PC-9 (cell line): ENCODE data around the gene UBE2E2. TPM values are rescaled to one million over a fixed set of nuclear protein-coding genes. Genes with fewer than 3 reads are reported as not detected.

Source experiments
- BruUV-seq: library from RNA; stranded (reverse); fragments of 400-500 nt; replicated peaks from 2 replicates; lab custom pipeline; 2021; lab: Mats Ljungman, UMichigan
- CTCF ChIA-PET: fragments of 300-600 bp; sonication (Branson Sonifier 250); formaldehyde crosslinking; loops from one replicate; lab custom pipeline; 2022; ENCODE audit warnings: antibody characterized with exemption; lab: Charles Lee
- POLR2A ChIA-PET: fragments of 300-600 bp; sonication (Branson Sonifier 250); formaldehyde crosslinking; loops from one replicate; lab custom pipeline; 2022; ENCODE audit warnings: antibody characterized with exemption; ENCODE audit not compliant: unreplicated experiment; lab: Charles Lee
- DNase-seq, 2 experiments: peaks; one replicate each; pipeline versions ENCODE4 v3.0.0 to v3.0.0-alpha.2; 2015 to 2022; ENCODE audit warnings: mixed read lengths in 1 of 2
- H2AFZ ChIP-seq: fragments of 200-600 bp; sonication (generic); 2 replicates; pipeline ENCODE4 v1.8.1; 2017; ENCODE audit warnings: antibody characterized with exemption
- H3F3A ChIP-seq: fragments of 200-600 bp; sonication (generic); 2 replicates; pipeline ENCODE4 v1.8.1; 2017; ENCODE audit warnings: antibody characterized with exemption, mild to moderate bottlenecking, low read depth; ENCODE audit not compliant: insufficient read depth
- H3K27ac ChIP-seq: fragments of 200-600 bp; sonication (generic); 2 replicates; pipeline ENCODE4 v1.6.1; 2016; ENCODE audit warnings: mixed run types
- H3K27me3 ChIP-seq: fragments of 200-600 bp; sonication (generic); 2 replicates; pipeline ENCODE4 v1.6.1; 2016; ENCODE audit warnings: low read depth, mixed run types; ENCODE audit not compliant: insufficient read depth
- H3K36me3 ChIP-seq: fragments of 200-600 bp; sonication (generic); 2 replicates; pipeline ENCODE4 v1.6.1; 2016; ENCODE audit warnings: low read depth, mixed run types
- H3K4me1 ChIP-seq: fragments of 200-600 bp; sonication (generic); replicated peaks from 2 replicates; pipeline ENCODE4 v1.6.1; 2016; ENCODE audit warnings: mixed run types; ENCODE audit not compliant: insufficient read depth
- H3K4me2 ChIP-seq: fragments of 200-600 bp; sonication (generic); 2 replicates; pipeline ENCODE4 v1.6.1; 2017; ENCODE audit warnings: mixed run types
- H3K4me3 ChIP-seq: fragments of 200-600 bp; sonication (generic); 2 replicates; pipeline ENCODE4 v1.6.1; 2016; ENCODE audit warnings: mixed run types
- H3K79me2 ChIP-seq: fragments of 200-600 bp; sonication (generic); 2 replicates; pipeline ENCODE4 v1.6.1; 2017; ENCODE audit warnings: low read depth, mixed run types
- H3K9me2 ChIP-seq: fragments of 200-600 bp; sonication (generic); 2 replicates; pipeline ENCODE4 v1.8.1; 2017; ENCODE audit warnings: mild to moderate bottlenecking; ENCODE audit not compliant: insufficient read depth
- H3K9me3 ChIP-seq: fragments of 200-600 bp; sonication (generic); 2 replicates; pipeline ENCODE4 v1.8.1; 2016; ENCODE audit warnings: low read depth; ENCODE audit not compliant: insufficient read depth
- H4K20me1 ChIP-seq: fragments of 200-600 bp; sonication (generic); 2 replicates; pipeline ENCODE4 v1.8.1; 2017; ENCODE audit not compliant: insufficient read depth
- EZH2 ChIP-seq: fragments of 200-600 bp; sonication (generic); IDR thresholded peaks from 2 replicates; pipeline ENCODE4 v1.8.0; 2017; ENCODE audit warnings: antibody characterized with exemption, low read depth
- intact Hi-C: fragments of 100-400 bp; cut with micrococcal nuclease; formaldehyde crosslinking; loops from one replicate; pipeline ENCODE4 v1.10.0; 2022; ENCODE audit not compliant: unreplicated experiment
- total RNA-seq: library from RNA; stranded (reverse); gene quantifications from 2 replicates; pipeline ENCODE4 v1.2.3, GENCODE V29; 2021
- TF ChIP-seq, protein P1 (sequence below): fragments of 200-600 bp; sonication (generic); conservative IDR thresholded peaks from 2 replicates; pipeline ENCODE4 v1.6.1; 2017; ENCODE audit warnings: mixed run types, antibody characterized with exemption, mild to moderate bottlenecking, moderate library complexity

Gene UBE2E2
- total RNA-seq, 1 experiment from 2014 or later, result 48.7 TPM

DNA sequence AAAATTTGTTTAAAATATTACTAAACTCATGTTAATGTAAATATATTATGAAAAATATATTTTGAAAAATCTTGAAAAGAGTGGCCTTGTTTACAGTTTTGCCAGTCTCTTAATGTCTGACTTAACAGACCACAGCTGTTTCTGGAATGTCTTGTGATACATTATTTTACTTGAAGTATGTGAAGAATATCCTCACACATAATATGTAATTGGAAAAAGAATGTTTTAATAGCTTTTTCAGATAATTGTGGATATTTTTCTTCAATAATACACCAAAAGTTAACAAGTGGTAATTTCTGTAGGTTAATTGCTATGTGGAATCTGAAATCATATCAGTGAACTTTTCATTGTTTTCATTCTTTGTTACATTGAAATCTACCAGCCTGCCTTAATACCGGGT is 101.3 kb downstream of the UBE2E2 start:
- POLR2A ChIA-PET, result no interaction called here
- H4K20me1 ChIP-seq, result 0 out of 2 replicates have a peak, but pooled peaks cover 6% of the 10 kb centered on the region
- no TSS peak for BruUV-seq

DNA sequence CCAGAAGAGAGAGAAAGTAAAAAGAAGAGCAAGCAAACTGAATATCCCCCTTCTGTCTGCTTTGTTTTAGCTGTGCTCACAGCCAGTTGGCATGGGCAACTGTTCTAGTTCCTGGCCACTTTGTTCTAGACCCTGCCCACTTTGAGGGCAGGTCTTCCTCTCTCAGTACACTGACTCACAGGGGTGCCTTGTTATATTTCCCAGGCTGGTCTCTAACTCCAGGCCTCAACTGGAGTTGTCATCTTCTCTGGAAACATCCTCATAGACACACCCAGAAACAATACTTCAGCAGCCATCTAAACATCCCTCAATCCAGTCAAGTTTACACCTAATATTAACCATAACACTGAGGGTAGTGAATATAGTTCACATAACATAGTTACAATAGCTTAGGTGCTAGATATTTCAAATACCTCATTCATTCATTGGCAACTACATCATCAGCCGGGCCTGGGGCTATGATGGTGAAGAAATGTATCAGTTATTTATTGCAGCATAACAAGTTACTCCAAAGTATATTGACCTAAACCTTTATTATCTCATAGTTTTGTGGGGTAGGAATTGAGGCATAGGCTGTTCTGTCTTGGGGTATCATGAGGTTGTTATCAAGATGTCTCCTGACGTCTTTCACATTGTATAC is 106.0 kb downstream of the UBE2E2 start:
- POLR2A ChIA-PET, result interaction anchor here (0.5 kb wide), 1 partner anchor 26 kb away, joined by 4 read pairs; no protein-coding TSS in a partner anchor

More for the DNA sequence above, 101.3 kb downstream of the UBE2E2 start:
- Histone ChIP-seq H3K9me2 (no peaks in the 10 kb centered on the region), H3K4me1 (no peaks in the 10 kb centered on the region), H3F3A (no peaks in the 10 kb centered on the region), H3K27ac (no peak overlapping the region), H3K27me3 (no peaks in the 10 kb centered on the region), H3K4me3 (no peak overlapping the region), H3K4me2 (no peak overlapping the region), H3K79me2 (peaks cover 7% of the 10 kb centered on the region), H3K9me3 (no peaks in the 10 kb centered on the region), H3K36me3 (no peaks in the 10 kb centered on the region), H2AFZ (no peak overlapping the region)
- no peak for DNase-seq
- CTCF ChIA-PET, result no interaction called here
- TF ChIP-seq, protein P1, sequence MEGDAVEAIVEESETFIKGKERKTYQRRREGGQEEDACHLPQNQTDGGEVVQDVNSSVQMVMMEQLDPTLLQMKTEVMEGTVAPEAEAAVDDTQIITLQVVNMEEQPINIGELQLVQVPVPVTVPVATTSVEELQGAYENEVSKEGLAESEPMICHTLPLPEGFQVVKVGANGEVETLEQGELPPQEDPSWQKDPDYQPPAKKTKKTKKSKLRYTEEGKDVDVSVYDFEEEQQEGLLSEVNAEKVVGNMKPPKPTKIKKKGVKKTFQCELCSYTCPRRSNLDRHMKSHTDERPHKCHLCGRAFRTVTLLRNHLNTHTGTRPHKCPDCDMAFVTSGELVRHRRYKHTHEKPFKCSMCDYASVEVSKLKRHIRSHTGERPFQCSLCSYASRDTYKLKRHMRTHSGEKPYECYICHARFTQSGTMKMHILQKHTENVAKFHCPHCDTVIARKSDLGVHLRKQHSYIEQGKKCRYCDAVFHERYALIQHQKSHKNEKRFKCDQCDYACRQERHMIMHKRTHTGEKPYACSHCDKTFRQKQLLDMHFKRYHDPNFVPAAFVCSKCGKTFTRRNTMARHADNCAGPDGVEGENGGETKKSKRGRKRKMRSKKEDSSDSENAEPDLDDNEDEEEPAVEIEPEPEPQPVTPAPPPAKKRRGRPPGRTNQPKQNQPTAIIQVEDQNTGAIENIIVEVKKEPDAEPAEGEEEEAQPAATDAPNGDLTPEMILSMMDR, result no peak
- no peak for TF ChIP-seq EZH2
- intact Hi-C loops, result no loop called here

DNA sequence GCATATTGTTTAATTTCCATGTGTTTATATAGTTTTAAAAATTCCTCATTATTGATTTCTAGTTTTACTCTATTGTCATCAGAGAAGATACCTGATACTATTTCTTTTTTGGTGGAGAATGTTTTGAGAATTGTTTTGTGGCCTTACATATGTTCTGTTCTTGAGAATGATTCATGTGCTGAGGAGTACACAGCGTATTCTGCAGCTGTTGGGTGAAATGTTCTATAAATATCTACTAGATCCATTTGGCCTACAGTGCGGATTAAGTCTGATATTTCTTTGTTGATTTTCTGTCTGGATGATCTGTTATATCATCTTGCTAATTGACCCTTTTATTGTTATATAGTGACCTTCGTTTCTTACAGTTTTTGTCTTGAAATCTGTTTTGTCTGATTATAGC is 109.7 kb downstream of the UBE2E2 start:
- Histone ChIP-seq H4K20me1 (0 out of 2 replicates have a peak, but pooled peaks cover 6% of the 10 kb centered on the region), H3K4me2 (no peak overlapping the region), H3K4me3 (no peak overlapping the region), H3K9me2 (no peaks in the 10 kb centered on the region), H3K27ac (no peak overlapping the region), H3K4me1 (no peaks in the 10 kb centered on the region), H3K79me2 (0 out of 2 replicates have a peak, but pooled peaks cover 16% of the 10 kb centered on the region), H2AFZ (no peak overlapping the region), H3K36me3 (no peaks in the 10 kb centered on the region), H3F3A (no peaks in the 10 kb centered on the region), H3K27me3 (no peaks in the 10 kb centered on the region), H3K9me3 (0 out of 2 replicates have a peak, but pooled peaks cover 8% of the 10 kb centered on the region)
- ChIA-PET POLR2A (no interaction called here), CTCF (no interaction called here)
- TF ChIP-seq, protein P1, result no peak
- no peak for TF ChIP-seq EZH2
- no TSS peak for BruUV-seq
- intact Hi-C loops, result no loop called here
- DNase-seq, result no peak

More for the DNA sequence above, 106.0 kb downstream of the UBE2E2 start:
- Histone ChIP-seq H4K20me1 (0 out of 2 replicates have a peak, but pooled peaks cover 6% of the 10 kb centered on the region), H3K4me3 (no peak overlapping the region), H2AFZ (no peak overlapping the region), H3K9me2 (no peaks in the 10 kb centered on the region), H3K27ac (no peak overlapping the region), H3F3A (no peaks in the 10 kb centered on the region), H3K27me3 (no peaks in the 10 kb centered on the region), H3K79me2 (peaks cover 12% of the 10 kb centered on the region; the same call in 1 of the 2 replicates), H3K36me3 (no peaks in the 10 kb centered on the region), H3K4me2 (no peak overlapping the region), H3K4me1 (no peaks in the 10 kb centered on the region), H3K9me3 (no peaks in the 10 kb centered on the region)
- DNase-seq, result no peak
- TF ChIP-seq, protein P1, result no peak
- no peak for TF ChIP-seq EZH2
- CTCF ChIA-PET, result no interaction called here
- intact Hi-C loops, result no loop called here
- BruUV-seq, result no TSS peak
